Stimulated activated CD4-positive, alpha-beta T cell treated with anti-CD3 and anti-CD28 coated beads, Interleukin-1b, Interleukin-23, amount 100 ng/mL, for 4 hours (primary cell): ENCODE results near the gene DIS3L2.
"Not testable (repeated sequence)": the region's sequence is repeated elsewhere in the genome, so short reads cannot be mapped to it uniquely, and the experiment has no call there.

Experiments used
- DNase-seq, 2 donors: peaks; one replicate each; pipeline ENCODE4 v3.0.0-alpha.2; 2020; ENCODE audit warnings: low read depth in 2 of 2

DIS3L2 gene

GRCh38 chr2:231928901-231929725 is 32.4 kb upstream of the DIS3L2 start:
- no peak for DNase-seq

- no peak for DNase-seq
Measured at GRCh38 chr2:231929961-231930592, 31.4 kb upstream of the DIS3L2 start.

GRCh38 chr2:231930593-231931281 is 30.8 kb upstream of the DIS3L2 start:
- no peak for DNase-seq

- no peak for DNase-seq
Measured at GRCh38 chr2:231931481-231931915, 30.0 kb upstream of the DIS3L2 start.

- DNase-seq, result no peak
Measured at GRCh38 chr2:231932711-231932970, 28.9 kb upstream of the DIS3L2 start.

GRCh38 chr2:231932985-231933915 is 28.3 kb upstream of the DIS3L2 start:
- DNase-seq, result no peak

GRCh38 chr2:231933916-231934401 is 27.6 kb upstream of the DIS3L2 start:
- DNase-seq, result no peak

- DNase-seq, result no peak
Measured at GRCh38 chr2:231934441-231935206, 26.9 kb upstream of the DIS3L2 start.

GRCh38 chr2:231935207-231935524 is 26.3 kb upstream of the DIS3L2 start:
- no peak for DNase-seq

- no peak for DNase-seq
Measured at GRCh38 chr2:231935815-231936214, 25.7 kb upstream of the DIS3L2 start.

- DNase-seq, result no peak
Measured at GRCh38 chr2:231936491-231936890, 25.0 kb upstream of the DIS3L2 start.

- DNase-seq, result no peak
Measured at GRCh38 chr2:231937057-231937456, 24.5 kb upstream of the DIS3L2 start.

- no peak for DNase-seq
Measured at GRCh38 chr2:231939022-231939421, 22.5 kb upstream of the DIS3L2 start.

- DNase-seq, result no peak
Measured at GRCh38 chr2:231940795-231941194, 20.7 kb upstream of the DIS3L2 start.

- DNase-seq, result no peak
Measured at GRCh38 chr2:231941673-231942072, 19.8 kb upstream of the DIS3L2 start.

- no peak for DNase-seq
Measured at GRCh38 chr2:231942180-231942579, 19.3 kb upstream of the DIS3L2 start.

GRCh38 chr2:231946241-231946814 is 15.2 kb upstream of the DIS3L2 start:
- DNase-seq, result no peak

- not testable (repeated sequence) for DNase-seq
Measured at GRCh38 chr2:231947112-231947511, 14.4 kb upstream of the DIS3L2 start.

GRCh38 chr2:231947694-231948093 is 13.8 kb upstream of the DIS3L2 start:
- no peak for DNase-seq

- no peak for DNase-seq
Measured at GRCh38 chr2:231951452-231952035, 10.0 kb upstream of the DIS3L2 start.
